K562 (cell line): Measurements from ENCODE around the gene ZAP70. TPM values are rescaled to one million over a fixed set of nuclear protein-coding genes. Genes with fewer than 3 reads are reported as not detected.

Experiments used
- ATAC-seq: fragments of 200-7000 bp; cut with Tn5 transposase; 3 replicates; pipeline ENCODE4 v1.9.1; 2020; ENCODE audit warnings: moderate library complexity
- BruUV-seq: library from RNA; stranded (reverse); fragments of 400-500 nt; replicated peaks from 2 replicates; lab custom pipeline; 2021; lab: Mats Ljungman, UMichigan
- CTCF ChIA-PET: fragments of 300-600 bp; formaldehyde crosslinking; extraction: SDS; loops from one replicate; lab custom pipeline; 2021; ENCODE audit warnings: low intra/inter-chr PET ratio; lab: Yijun Ruan, JAX
- POLR2A ChIA-PET: fragments of 300-600, 350-650 bp; sonication (Branson Sonifier 250); formaldehyde crosslinking; extraction: SDS; loops from one replicate; lab custom pipeline; 2021; ENCODE audit warnings: antibody characterized with exemption, inconsistent platforms; lab: Yijun Ruan, JAX
- DNase-seq, 4 experiments: peaks; one replicate each; pipeline versions ENCODE4 v3.0.0 to v3.0.0-alpha.2; 2011 to 2018; ENCODE audit warnings: low spot score in 3 of 4, mixed read lengths in 3 of 4; ENCODE audit errors: extremely low read depth in 1 of 4
- FAIRE-seq: peaks from 2 replicates; lab custom pipeline; 2011; peaks lifted over from hg19 to GRCh38; lab: Jason Lieb, UNC
- H2AFZ ChIP-seq: 2 replicates; pipeline ENCODE4 v1.6.0; 2011; ENCODE audit warnings: low read depth, low read length, control low read depth, inconsistent platforms
- H3K27ac ChIP-seq: fragments of 200-600 bp; 3 replicates; pipeline ENCODE4 v1.8.0; 2011; ENCODE audit warnings: low read depth, mild to moderate bottlenecking, control low read depth, inconsistent platforms, low read length, moderate library complexity, mixed read lengths; ENCODE audit errors: extremely low read depth
- H3K27me3 ChIP-seq, 2 experiments: fragments of 300-600 bp in 1 of 2; 2 replicates in 1 of 2; 3 replicates in 1 of 2; pipeline versions ENCODE4 v1.6.0 to v1.8.0; 2011; ENCODE audit warnings: inconsistent platforms in 2 of 2, low read length in 2 of 2, mild to moderate bottlenecking in 1 of 2, mixed read lengths in 1 of 2, moderate library complexity in 1 of 2; ENCODE audit not compliant: control insufficient read depth in 2 of 2, insufficient read depth in 2 of 2
- H3K36me3 ChIP-seq: fragments of 300-600 bp; 3 replicates; pipeline ENCODE4 v1.8.0; 2011; ENCODE audit warnings: mild to moderate bottlenecking, low read length, inconsistent platforms; ENCODE audit not compliant: control insufficient read depth, insufficient read depth
- H3K4me1 ChIP-seq, 2 experiments: fragments of 200-600 bp in 1 of 2; replicated peaks in 1 of 2; 2 replicates in 1 of 2; 3 replicates in 1 of 2; pipeline versions ENCODE4 v1.5.1 to v1.8.0; 2011; ENCODE audit warnings: inconsistent platforms in 2 of 2, low read length in 2 of 2, mild to moderate bottlenecking in 1 of 2, mixed read lengths in 1 of 2, moderate library complexity in 1 of 2; ENCODE audit not compliant: control insufficient read depth in 2 of 2, insufficient read depth in 2 of 2
- H3K4me2 ChIP-seq: 2 replicates; pipeline ENCODE4 v1.6.1; 2011; ENCODE audit warnings: low read length, control low read depth, inconsistent platforms, mixed read lengths; ENCODE audit not compliant: insufficient read depth
- H3K4me3 ChIP-seq: fragments of 200-600 bp; sonication (generic), shearing (Covaris generic); 2 replicates; pipeline ENCODE4 v1.5.1; 2016; ENCODE audit warnings: control low read depth, inconsistent platforms
- H3K79me2 ChIP-seq: fragments of 200-600 bp; 3 replicates; pipeline ENCODE4 v1.8.0; 2011; ENCODE audit warnings: low read length, inconsistent platforms; ENCODE audit not compliant: control insufficient read depth, insufficient read depth
- H3K9ac ChIP-seq, 2 experiments: 2 replicates each; pipeline versions ENCODE4 v1.6.0 to v1.6.1; 2011; ENCODE audit warnings: low read depth in 2 of 2, low read length in 2 of 2, control low read depth in 1 of 2, inconsistent platforms in 1 of 2, mild to moderate bottlenecking in 1 of 2, mixed read lengths in 1 of 2; ENCODE audit not compliant: insufficient read depth in 1 of 2
- H3K9me1 ChIP-seq: one replicate; pipeline ENCODE4 v1.6.0; 2011; ENCODE audit warnings: inconsistent platforms, mild to moderate bottlenecking, low read length, moderate library complexity; ENCODE audit not compliant: control insufficient read depth, insufficient read depth
- H3K9me3 ChIP-seq: replicated peaks from 2 replicates; pipeline ENCODE4 v1.5.1; 2011; ENCODE audit warnings: low read depth, low read length, inconsistent platforms; ENCODE audit not compliant: control insufficient read depth, insufficient read depth
- H4K20me1 ChIP-seq: replicated peaks from 2 replicates; pipeline ENCODE4 v1.6.1; 2011; ENCODE audit warnings: low read length, inconsistent platforms, mixed read lengths; ENCODE audit not compliant: control insufficient read depth, insufficient read depth
- E2F8 ChIP-seq: fragments of 450-650 bp; IDR thresholded peaks from 2 replicates; pipeline ENCODE4 v1.7.1; 2018; ENCODE audit warnings: mild to moderate bottlenecking, low read depth; ENCODE audit not compliant: partially characterized antibody
- ZKSCAN1 ChIP-seq: fragments of 150-350 bp; IDR thresholded peaks from 2 replicates; pipeline ENCODE4 v1.6.1; 2016; ENCODE audit warnings: low read depth, low read length
- WGBS: fragments of 100-300 bp; shearing (Covaris generic); methylation state at CpG from one replicate; pipeline ENCODE4 v1.1.6; 2016; ENCODE audit warnings: low coverage, mixed read lengths; ENCODE audit not compliant: insufficient coverage; ENCODE audit errors: missing lambda C conversion rate; 5-methylcytosine and 5-hydroxymethylcytosine counted together
- in situ Hi-C: fragments of 300-500 bp; cut with MboI; formaldehyde crosslinking; loops from 4 replicates; pipeline ENCODE4 v1.15.0; 2018; ENCODE audit warnings: inconsistent platforms, mixed read lengths
- intact Hi-C: fragments of 100-400 bp; cut with micrococcal nuclease; formaldehyde crosslinking; loops from 2 replicates; pipeline ENCODE4 v1.14.2; 2022
- polyA plus RNA-seq, 8 experiments: library from polyadenylated mRNA; depleted of rRNA in 4 of 8; stranded (reverse) in 5 of 8; unstranded in 3 of 8; fragments of >200 nt; fragmentation: Nextera tagmentation in 2 of 8; fragmentation: Illumina TruSeq in 1 of 8; extraction: Ambion mirVana in 2 of 8; extraction: Trizol in 1 of 8; gene quantifications; 2 replicates each; pipeline versions ENCODE4 v1.2.1 to v1.2.3, GENCODE V29; 2011 to 2014; ENCODE audit warnings: inconsistent platforms in 1 of 8, missing spikeins in 1 of 8
- total RNA-seq, 7 experiments: library from RNA; depleted of rRNA in 6 of 7; stranded (reverse); fragments of >200 nt in 6 of 7; fragmentation: Illumina TruSeq in 2 of 7; extraction: Trizol in 2 of 7; gene quantifications; 2 replicates each; pipeline versions ENCODE4 v1.2.1 to v1.2.3, GENCODE V29; 2011 to 2021; ENCODE audit warnings: low replicate concordance in 1 of 7

ZAP70 gene
- total and polyA plus RNA-seq, 9 of the 15 experiments (the other 6 are each of a cell fraction or from before 2014, with no cell fraction given): 0.06 to 0.80 (median 0.21) TPM; not detected in 1

GRCh38 chr2:97733341-97734035, 20.1 kb downstream of the ZAP70 start:
- no peak for FAIRE-seq
- TF ChIP-seq ZKSCAN1: peak; percentile 78
- TF ChIP-seq E2F8: no peak
- ChIA-PET POLR2A (interaction anchor here (0.9 kb wide), 1 partner anchor 9 kb away, joined by 4 read pairs; no protein-coding TSS in a partner anchor), CTCF (no interaction called here)
- no peaks in the 10 kb centered on the region for H3K79me2 ChIP-seq
- no peak overlapping the region for H3K4me2 ChIP-seq
- no peak overlapping the region for H3K27ac ChIP-seq
- H3K4me1 ChIP-seq: peaks cover 0 to 21% of the 10 kb centered on the region in 2 experiments; a peak in 2 of 5 replicates
- no peak for ATAC-seq
- H2AFZ ChIP-seq: no peak overlapping the region
- no peaks in the 10 kb centered on the region for H3K9me1 ChIP-seq
- in situ Hi-C loops (no loop called here), intact Hi-C loops (no loop called here)
- peaks cover 11 to 71% of the 10 kb centered on the region in 2 experiments; a peak in 3 of 5 replicates for H3K27me3 ChIP-seq
- H4K20me1 ChIP-seq: no peaks in the 10 kb centered on the region
- H3K4me3 ChIP-seq: no peak overlapping the region
- H3K9me3 ChIP-seq: no peaks in the 10 kb centered on the region
- 11% methylated on average over 19 of the region's 20 CpGs for WGBS
- no peaks in the 10 kb centered on the region for H3K36me3 ChIP-seq
- H3K9ac ChIP-seq: no peak overlapping the region
- no TSS peak for BruUV-seq
- no peak for DNase-seq
